ENCODE data around the gene CXXC5. TPM values are rescaled to one million over a fixed set of nuclear protein-coding genes. Genes with fewer than 3 reads are reported as not detected.

The CXXC5 gene
- total RNA-seq, 1 donor, result 82.8 TPM

DNA sequence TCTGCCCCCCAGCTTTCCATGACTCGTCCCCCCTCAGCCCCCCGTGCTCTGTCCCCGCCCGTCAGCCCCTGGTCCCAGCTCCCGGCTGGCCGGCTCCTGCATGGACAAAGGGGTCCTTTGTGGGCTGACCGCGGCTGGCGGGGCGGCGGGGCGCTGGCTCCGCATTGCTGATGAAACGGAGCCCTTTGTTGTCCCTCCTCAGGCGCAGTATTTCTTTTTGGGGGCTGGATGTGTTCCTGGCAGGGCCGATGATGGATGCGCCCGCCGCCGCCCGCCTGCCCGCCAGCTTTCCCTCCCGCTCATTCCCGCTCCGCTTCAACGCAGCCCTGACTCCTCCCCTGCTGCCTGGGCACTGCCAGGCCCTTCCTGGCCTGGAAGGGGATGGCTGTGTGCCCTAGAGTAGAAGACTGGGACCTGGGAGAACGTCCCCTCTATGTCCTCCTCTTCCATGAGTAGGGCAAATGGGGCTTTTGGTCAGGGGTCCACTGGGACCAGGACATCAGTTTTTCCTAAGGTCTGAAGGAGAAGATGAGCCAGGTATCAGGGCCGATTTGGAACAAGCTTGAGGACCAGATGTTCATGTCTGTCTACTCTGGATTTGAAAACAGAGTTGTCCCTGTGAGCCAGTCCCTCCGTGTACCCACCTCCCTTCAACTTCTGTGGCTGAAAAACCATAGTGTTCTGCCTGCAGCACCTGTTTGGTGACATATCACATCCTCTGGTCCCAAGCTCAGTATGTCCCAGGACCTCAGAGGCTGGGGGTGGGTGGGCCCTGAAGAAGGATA, 29.0 kb downstream of the CXXC5 start:
- H3K27me3 ChIP-seq (ENCODE audit: insufficient read depth, low read length), result no peaks in the 10 kb centered on the region
- no peaks in the 10 kb centered on the region for H3K9me3 ChIP-seq (ENCODE audit: low read depth, low read length)
- H3K4me1 ChIP-seq (ENCODE audit: insufficient read depth, low read length), result peaks cover 17% of the 10 kb centered on the region
- no peak overlapping the region for H3K4me3 ChIP-seq (ENCODE audit: low read length)

DNA sequence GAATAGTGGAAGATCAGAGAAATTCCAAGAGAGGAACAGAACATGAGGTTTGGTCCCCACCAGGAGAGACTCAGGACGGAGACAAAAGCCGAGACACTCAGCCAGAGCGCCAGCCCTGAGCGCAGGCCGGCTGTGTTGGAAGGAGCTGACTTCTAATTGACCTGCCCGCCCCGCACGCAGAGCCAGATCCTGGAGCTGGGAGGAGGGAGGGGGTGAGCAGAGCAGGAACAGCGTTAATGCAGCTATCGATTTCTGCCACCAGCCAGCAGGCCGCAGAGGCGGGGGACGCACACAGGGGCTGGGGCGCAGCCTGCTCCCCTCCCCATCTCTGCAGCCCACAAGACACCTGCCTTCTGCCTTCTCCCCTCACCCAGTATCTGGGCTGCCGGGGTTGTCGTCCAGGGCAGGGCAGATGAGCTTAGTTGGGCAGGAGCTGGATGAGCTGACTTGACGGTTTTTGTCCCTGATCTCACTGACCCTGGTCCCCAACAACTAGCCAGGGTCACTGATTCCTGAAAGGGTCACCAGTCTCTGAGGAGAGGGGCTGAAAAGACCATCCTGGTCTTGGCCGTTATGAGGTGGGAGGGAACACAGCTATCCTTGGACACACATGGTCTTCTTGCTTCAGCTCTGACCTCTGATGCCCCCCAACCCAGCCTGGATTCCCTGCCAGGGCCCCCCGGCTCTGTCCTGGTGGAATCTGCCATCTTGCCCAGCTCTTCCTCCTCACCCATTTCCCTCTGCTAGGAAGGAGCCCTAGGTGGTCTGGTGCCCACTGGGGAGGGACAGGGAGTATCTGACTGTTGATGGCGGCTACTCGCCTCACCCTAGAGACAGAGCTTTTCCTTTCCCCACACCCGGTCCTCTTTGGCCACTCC, 29.8 kb downstream of the CXXC5 start:
- Histone ChIP-seq H3K4me3 (ENCODE audit: low read length) (no peak overlapping the region), H3K9me3 (ENCODE audit: low read depth, low read length) (no peaks in the 10 kb centered on the region), H3K27me3 (ENCODE audit: insufficient read depth, low read length) (no peaks in the 10 kb centered on the region), H3K4me1 (ENCODE audit: insufficient read depth, low read length) (peaks cover 8% of the 10 kb centered on the region)

DNA sequence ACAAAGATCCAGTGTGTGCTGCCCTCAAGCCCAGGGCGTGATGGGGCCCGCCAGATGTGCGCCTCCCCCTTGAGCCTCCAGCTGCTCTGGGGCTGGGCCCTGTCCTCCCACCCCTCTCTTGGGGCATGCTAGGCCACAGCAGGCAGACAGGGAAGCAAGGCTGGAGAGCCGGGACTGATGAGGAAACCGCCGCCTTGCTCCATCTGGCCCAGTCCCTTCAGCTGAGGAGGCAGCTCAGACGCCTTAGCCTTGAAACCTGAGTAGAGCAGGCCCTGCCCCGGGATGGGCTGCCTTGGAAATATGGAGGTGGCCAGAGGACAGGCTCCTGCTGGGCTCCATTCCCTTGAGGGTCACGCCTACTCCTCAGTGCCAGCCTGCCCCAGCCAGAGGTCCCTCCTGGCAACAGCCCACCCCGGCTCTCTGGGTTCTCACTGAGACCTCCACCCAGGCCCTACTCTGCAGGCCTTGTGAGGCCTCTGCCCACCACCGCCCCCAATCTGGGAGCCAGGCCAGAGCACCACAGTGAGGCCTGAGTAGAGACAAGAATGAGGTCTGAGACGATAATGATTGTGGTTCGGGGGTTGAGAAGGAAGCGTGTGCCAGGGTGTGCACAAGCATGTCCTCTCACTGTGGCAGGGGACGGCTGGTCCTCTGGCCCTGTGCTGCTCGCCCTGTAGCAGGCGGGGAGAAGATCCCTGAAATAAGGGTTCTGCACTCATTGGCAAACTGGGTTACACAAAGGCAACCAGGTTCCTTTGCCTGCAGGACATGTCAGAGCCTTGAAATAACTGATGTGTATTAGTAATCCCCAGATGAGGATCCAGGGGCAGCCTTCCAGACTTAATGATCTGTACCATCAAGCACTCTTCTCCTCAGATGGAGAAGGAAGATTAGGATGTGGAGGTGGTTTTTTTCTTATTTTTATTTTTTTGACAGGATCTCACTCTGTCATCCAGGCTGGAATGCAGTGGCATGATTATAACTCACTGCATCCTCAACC, 30.9 kb downstream of the CXXC5 start:
- no peak overlapping the region for H3K4me3 ChIP-seq (ENCODE audit: low read length)
- no peaks in the 10 kb centered on the region for H3K27me3 ChIP-seq (ENCODE audit: insufficient read depth, low read length)
- H3K9me3 ChIP-seq (ENCODE audit: low read depth, low read length), result no peaks in the 10 kb centered on the region
- peaks cover 7% of the 10 kb centered on the region for H3K4me1 ChIP-seq (ENCODE audit: insufficient read depth, low read length)

DNA sequence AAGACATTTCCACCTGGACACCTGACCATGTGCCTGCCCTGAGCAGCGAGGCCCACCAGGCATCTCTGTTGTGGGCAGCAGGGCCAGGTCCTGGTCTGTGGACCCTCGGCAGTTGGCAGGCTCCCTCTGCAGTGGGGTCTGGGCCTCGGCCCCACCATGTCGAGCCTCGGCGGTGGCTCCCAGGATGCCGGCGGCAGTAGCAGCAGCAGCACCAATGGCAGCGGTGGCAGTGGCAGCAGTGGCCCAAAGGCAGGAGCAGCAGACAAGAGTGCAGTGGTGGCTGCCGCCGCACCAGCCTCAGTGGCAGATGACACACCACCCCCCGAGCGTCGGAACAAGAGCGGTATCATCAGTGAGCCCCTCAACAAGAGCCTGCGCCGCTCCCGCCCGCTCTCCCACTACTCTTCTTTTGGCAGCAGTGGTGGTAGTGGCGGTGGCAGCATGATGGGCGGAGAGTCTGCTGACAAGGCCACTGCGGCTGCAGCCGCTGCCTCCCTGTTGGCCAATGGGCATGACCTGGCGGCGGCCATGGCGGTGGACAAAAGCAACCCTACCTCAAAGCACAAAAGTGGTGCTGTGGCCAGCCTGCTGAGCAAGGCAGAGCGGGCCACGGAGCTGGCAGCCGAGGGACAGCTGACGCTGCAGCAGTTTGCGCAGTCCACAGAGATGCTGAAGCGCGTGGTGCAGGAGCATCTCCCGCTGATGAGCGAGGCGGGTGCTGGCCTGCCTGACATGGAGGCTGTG, 32.4 kb downstream of the CXXC5 start:
- H3K27me3 ChIP-seq (ENCODE audit: insufficient read depth, low read length), result no peaks in the 10 kb centered on the region
- H3K9me3 ChIP-seq (ENCODE audit: low read depth, low read length), result no peaks in the 10 kb centered on the region
- H3K4me3 ChIP-seq (ENCODE audit: low read length), result no peak overlapping the region
- H3K4me1 ChIP-seq (ENCODE audit: insufficient read depth, low read length), result peaks cover 7% of the 10 kb centered on the region

DNA sequence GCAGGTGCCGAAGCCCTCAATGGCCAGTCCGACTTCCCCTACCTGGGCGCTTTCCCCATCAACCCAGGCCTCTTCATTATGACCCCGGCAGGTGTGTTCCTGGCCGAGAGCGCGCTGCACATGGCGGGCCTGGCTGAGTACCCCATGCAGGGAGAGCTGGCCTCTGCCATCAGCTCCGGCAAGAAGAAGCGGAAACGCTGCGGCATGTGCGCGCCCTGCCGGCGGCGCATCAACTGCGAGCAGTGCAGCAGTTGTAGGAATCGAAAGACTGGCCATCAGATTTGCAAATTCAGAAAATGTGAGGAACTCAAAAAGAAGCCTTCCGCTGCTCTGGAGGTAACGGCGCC, 32.9 kb downstream of the CXXC5 start:
- Histone ChIP-seq H3K27me3 (ENCODE audit: insufficient read depth, low read length) (no peaks in the 10 kb centered on the region), H3K9me3 (ENCODE audit: low read depth, low read length) (no peaks in the 10 kb centered on the region), H3K4me1 (ENCODE audit: insufficient read depth, low read length) (peaks cover 7% of the 10 kb centered on the region), H3K4me3 (ENCODE audit: low read length) (no peak overlapping the region)

DNA sequence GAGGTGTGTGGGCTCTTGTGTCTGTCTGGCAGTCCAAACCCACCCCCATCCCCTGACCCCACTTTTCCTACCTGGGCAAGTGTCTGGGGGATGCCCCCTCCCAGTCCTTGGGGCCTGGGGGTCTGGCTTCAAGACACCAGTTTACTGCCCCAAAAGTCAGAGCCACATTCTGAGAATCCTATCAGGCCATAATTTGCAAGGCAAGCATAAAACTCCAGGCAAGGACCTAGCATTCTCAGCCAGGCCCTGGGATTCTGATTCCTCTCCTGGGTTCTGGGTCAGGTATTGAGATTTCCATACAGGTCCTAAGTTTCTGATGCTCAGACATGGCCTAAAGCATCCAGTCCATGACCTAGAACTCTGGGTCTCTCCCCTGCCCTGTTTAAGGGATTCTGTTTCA, 33.3 kb downstream of the CXXC5 start:
- peaks cover 7% of the 10 kb centered on the region for H3K4me1 ChIP-seq (ENCODE audit: insufficient read depth, low read length)

DNA sequence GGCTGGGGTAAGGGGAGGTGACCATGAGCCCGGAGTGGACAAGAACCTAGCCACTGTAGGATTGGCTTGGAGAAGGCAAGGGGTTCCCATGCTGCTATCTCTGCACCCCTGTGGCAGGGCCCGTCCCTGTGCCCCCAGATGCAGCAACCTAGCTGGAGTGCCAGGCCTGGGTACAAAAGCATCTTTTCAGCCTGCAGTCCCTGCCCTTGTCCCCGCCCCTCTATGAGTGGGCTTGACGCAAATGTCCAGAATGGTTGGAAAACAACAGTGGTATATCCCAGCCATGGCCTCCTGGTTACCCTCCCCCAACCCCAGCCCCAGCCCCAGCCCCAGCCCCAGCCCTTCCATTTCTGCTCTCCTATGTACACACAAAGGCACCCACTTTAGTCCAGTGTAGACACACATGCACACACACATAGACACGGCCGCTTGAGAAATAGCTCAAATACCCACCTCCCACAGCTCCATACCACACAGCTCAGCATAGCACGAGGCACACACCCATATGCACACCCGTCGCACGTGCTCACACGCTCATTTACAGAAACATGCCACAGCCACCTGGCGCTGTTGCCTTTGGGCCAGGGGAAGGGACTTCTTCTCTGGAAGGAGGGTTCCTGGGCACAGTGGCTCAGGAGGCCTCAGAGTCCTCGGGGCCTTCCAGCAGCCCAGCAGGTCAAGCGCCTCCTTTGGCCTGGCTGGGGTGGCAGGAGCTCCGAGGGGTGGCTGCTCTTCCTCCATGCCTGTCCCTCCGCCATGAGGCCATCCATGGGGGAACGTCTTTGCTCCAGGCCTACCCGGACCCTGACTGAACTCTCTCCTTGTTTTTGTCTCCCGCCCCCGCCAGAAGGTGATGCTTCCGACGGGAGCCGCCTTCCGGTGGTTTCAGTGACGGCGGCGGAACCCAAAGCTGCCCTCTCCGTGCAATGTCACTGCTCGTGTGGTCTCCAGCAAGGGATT, 34.1 kb downstream of the CXXC5 start:
- H3K9me3 ChIP-seq (ENCODE audit: low read depth, low read length), result no peaks in the 10 kb centered on the region
- no peaks in the 10 kb centered on the region for H3K27me3 ChIP-seq (ENCODE audit: insufficient read depth, low read length)
- H3K4me3 ChIP-seq (ENCODE audit: low read length), result no peak overlapping the region
- H3K4me1 ChIP-seq (ENCODE audit: insufficient read depth, low read length), result peaks cover 7% of the 10 kb centered on the region

More for the DNA sequence above, 33.3 kb downstream of the CXXC5 start:
- Histone ChIP-seq H3K27me3 (ENCODE audit: insufficient read depth, low read length) (no peaks in the 10 kb centered on the region), H3K4me3 (ENCODE audit: low read length) (no peak overlapping the region), H3K9me3 (ENCODE audit: low read depth, low read length) (no peaks in the 10 kb centered on the region)

DNA sequence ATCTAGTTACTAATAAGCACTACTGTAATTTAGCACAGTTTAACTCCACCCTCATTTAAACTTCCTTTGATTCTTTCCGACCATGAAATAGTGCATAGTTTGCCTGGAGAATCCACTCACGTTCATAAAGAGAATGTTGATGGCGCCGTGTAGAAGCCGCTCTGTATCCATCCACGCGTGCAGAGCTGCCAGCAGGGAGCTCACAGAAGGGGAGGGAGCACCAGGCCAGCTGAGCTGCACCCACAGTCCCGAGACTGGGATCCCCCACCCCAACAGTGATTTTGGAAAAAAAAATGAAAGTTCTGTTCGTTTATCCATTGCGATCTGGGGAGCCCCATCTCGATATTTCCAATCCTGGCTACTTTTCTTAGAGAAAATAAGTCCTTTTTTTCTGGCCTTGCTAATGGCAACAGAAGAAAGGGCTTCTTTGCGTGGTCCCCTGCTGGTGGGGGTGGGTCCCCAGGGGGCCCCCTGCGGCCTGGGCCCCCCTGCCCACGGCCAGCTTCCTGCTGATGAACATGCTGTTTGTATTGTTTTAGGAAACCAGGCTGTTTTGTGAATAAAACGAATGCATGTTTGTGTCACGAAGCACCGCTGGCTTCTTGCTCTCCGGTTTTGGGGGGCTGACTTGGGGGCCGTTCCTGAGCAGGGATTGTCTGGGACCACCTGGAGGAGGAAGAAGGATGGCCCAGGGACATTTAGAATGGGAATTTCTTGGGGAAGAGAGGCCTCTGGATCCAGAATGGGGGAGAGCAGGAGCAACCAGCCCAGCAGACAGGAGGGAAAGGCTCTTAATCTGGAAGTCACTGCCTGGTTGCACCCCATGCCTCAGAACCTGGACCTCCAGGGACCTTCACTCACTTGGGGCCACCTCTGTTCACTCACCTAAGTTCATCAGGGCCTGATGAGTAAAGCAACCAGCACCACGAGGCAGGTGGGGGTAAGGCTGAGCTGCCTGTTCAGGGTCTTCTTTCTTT, 35.4 kb downstream of the CXXC5 start:
- H3K9me3 ChIP-seq (ENCODE audit: low read depth, low read length), result no peaks in the 10 kb centered on the region
- H3K4me3 ChIP-seq (ENCODE audit: low read length), result no peak overlapping the region
- peaks cover 7% of the 10 kb centered on the region for H3K4me1 ChIP-seq (ENCODE audit: insufficient read depth, low read length)
- H3K27me3 ChIP-seq (ENCODE audit: insufficient read depth, low read length), result no peaks in the 10 kb centered on the region

DNA sequence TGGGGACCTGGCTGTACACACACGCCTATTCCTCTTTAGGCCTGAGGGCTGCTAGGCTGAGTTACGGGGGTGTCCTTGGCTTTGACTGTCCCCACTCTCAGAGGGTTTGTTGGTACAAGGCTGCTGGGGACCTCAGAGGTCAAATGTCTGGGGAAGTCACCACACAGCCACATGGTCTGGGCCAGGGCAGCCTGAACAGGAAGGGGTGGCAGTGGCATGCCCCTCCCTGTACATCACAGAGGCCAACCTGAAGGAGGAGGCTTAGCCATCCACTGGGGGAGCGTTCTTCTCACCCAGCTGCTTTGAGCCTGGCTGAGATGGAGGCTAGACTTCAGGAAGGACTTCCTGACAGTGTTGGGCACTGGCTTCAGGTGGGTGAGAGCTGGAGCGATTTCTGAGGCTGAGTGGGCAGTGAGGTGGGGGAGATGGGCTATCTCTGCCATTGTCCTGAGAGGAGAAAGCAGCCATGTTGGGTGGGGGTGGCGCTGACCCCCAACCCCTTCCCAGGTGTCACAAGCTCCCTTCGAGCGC, 36.3 kb downstream of the CXXC5 start:
- no peaks in the 10 kb centered on the region for H3K27me3 ChIP-seq (ENCODE audit: insufficient read depth, low read length)
- H3K4me3 ChIP-seq (ENCODE audit: low read length), result no peak overlapping the region
- peaks cover 13% of the 10 kb centered on the region for H3K4me1 ChIP-seq (ENCODE audit: insufficient read depth, low read length)
- no peaks in the 10 kb centered on the region for H3K9me3 ChIP-seq (ENCODE audit: low read depth, low read length)

DNA sequence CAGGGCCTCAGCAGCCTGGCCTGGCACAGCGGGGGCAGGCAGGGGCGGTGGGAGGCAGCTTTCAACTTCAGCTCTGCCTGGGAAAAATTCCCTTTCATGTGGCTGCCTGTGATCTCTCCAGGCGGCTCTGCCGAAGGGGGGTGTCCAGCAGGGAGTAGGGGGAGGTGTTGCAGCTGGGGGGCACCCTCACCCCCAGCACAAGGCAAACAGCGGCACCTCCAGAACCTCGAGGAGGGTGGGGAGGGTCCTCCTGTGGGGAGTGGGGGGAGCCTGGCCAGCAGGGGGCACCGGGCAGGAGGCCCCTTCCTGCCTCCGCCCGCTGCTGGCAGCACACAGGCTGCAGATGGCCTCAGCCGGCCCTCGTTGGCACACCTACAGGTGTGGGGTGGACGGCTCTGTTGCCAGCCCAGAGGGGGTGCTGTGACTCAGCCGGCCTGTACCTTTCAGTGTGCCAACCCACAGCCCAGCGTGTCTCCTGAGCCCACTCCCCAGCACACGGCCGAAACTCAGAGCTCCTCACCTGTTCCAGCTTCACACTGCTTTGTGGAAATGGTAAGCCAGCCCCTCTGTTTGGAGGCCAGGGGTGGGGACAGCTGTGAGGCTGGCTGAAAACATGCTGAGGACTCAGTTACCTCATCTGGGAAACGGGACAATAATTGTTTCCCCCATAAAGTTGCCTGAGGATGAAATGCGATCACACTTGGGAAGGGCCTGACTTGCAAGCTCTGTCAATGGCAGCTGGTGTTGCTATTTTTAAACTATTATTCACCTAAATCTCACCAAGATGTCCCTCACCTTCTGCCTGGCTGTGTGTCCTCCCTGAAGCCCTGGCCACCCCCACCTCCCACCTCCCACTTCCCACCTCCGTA, 37.0 kb downstream of the CXXC5 start:
- Histone ChIP-seq H3K27me3 (ENCODE audit: insufficient read depth, low read length) (no peaks in the 10 kb centered on the region), H3K4me3 (ENCODE audit: low read length) (no peak overlapping the region), H3K4me1 (ENCODE audit: insufficient read depth, low read length) (peaks cover 19% of the 10 kb centered on the region), H3K9me3 (ENCODE audit: low read depth, low read length) (no peaks in the 10 kb centered on the region)

DNA sequence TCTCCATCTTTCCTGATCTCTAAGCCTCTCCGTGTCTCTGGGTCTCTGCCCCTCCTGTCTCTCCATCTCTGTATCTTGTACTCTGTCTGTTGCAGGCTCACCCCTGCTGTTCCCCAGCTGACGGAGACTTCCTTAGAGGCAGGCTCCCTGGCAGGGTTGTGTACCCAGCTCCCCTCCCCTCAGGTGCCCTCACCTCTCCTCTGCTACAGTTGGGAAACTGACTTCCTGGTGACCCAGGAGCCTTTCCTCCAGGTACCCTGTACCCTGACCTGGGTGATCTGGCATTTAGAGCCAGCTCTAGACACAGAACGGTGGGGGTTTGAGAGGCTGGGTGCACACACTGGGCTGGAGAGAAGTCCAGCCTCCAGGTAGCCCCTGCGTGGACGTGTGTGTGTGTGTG, 37.7 kb downstream of the CXXC5 start:
- Histone ChIP-seq H3K4me3 (ENCODE audit: low read length) (no peak overlapping the region), H3K27me3 (ENCODE audit: insufficient read depth, low read length) (no peaks in the 10 kb centered on the region), H3K9me3 (ENCODE audit: low read depth, low read length) (no peaks in the 10 kb centered on the region), H3K4me1 (ENCODE audit: insufficient read depth, low read length) (peaks cover 19% of the 10 kb centered on the region)

DNA sequence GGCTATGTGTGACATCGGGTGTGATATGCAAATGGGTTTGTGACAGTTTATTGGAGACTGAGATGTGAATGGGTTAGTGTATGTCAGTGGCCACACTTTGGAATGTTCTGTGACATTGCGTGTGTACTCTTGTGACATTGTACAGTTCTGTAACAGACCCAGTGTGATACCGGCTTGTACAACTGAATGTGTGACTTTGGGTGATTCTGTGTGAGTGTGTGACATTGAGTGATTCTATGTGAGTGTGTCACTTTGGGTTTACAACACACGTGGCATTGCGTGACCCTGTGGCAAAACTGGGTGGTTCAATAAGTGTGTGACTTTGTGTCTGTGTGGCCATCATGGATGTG, 38.2 kb downstream of the CXXC5 start:
- Histone ChIP-seq H3K9me3 (ENCODE audit: low read depth, low read length) (no peaks in the 10 kb centered on the region), H3K27me3 (ENCODE audit: insufficient read depth, low read length) (no peaks in the 10 kb centered on the region), H3K4me3 (ENCODE audit: low read length) (no peak overlapping the region), H3K4me1 (ENCODE audit: insufficient read depth, low read length) (peaks cover 19% of the 10 kb centered on the region)

All from mononuclear cell (primary cell).